IMR-90 (cell line): ENCODE measurements around the gene CEMP1. TPM values are rescaled to one million over a fixed set of nuclear protein-coding genes. Genes with fewer than 3 reads are reported as not detected.

ENCODE experiments used
- ATAC-seq: fragments of 200-7000 bp; cut with Tn5 transposase; 2 replicates; pipeline ENCODE4 v1.9.1; 2020; ENCODE audit warnings: low read depth, mild to moderate bottlenecking, moderate library complexity
- BruUV-seq: library from RNA; stranded (reverse); fragments of 400-500 nt; replicated peaks from 2 replicates; lab custom pipeline; 2021; lab: Mats Ljungman, UMichigan
- CTCF ChIA-PET: fragments of 300-600 bp; formaldehyde crosslinking; extraction: SDS; loops from one replicate; lab custom pipeline; 2021; ENCODE audit warnings: antibody characterized with exemption; lab: Yijun Ruan, JAX
- POLR2A ChIA-PET: fragments of 300-600 bp; sonication (Branson Sonifier 250); formaldehyde crosslinking; loops from one replicate; lab custom pipeline; 2022; ENCODE audit warnings: antibody characterized with exemption; ENCODE audit not compliant: unreplicated experiment; lab: Charles Lee
- DNase-seq: peaks from one replicate; pipeline ENCODE4 v3.0.0; 2013
- H2AFZ ChIP-seq: replicated peaks from 2 replicates; pipeline ENCODE3; 2013; ENCODE audit warnings: low read length, mild to moderate bottlenecking; ENCODE audit not compliant: poor library complexity
- H2AK5ac ChIP-seq: 2 replicates; pipeline ENCODE4 v1.6.1; 2013; ENCODE audit warnings: low read depth, low read length, inconsistent platforms
- H2AK9ac ChIP-seq: replicated peaks from 2 replicates; pipeline ENCODE3; 2013; ENCODE audit warnings: mild to moderate bottlenecking, low read depth, low read length, moderate library complexity; ENCODE audit not compliant: poor library complexity
- H2BK120ac ChIP-seq: 2 replicates; pipeline ENCODE4 v1.6.1; 2013; ENCODE audit warnings: low read depth, low read length, inconsistent platforms
- H2BK15ac ChIP-seq: 3 replicates; pipeline ENCODE4 v1.6.1; 2013; ENCODE audit warnings: low read depth, low read length, inconsistent platforms
- H2BK20ac ChIP-seq: 2 replicates; pipeline ENCODE4 v1.6.1; 2013; ENCODE audit warnings: low read depth, mild to moderate bottlenecking, inconsistent platforms, low read length, moderate library complexity
- H2BK5ac ChIP-seq: 2 replicates; pipeline ENCODE4 v1.6.1; 2013; ENCODE audit warnings: mild to moderate bottlenecking, low read depth, low read length, inconsistent platforms; ENCODE audit not compliant: poor library complexity, severe bottlenecking
- H3K14ac ChIP-seq: replicated peaks from 2 replicates; pipeline ENCODE4 v1.6.1; 2013; ENCODE audit warnings: low read depth, low read length, inconsistent platforms
- H3K18ac ChIP-seq: 2 replicates; pipeline ENCODE4 v1.6.1; 2013; ENCODE audit warnings: low read depth, low read length, control low read depth
- H3K23ac ChIP-seq: 2 replicates; pipeline ENCODE4 v1.6.1; 2013; ENCODE audit warnings: low read depth, low read length, inconsistent platforms
- H3K27ac ChIP-seq: 2 replicates; pipeline ENCODE4 v1.5.1; 2013; ENCODE audit warnings: mild to moderate bottlenecking, control low read depth, low read length; ENCODE audit not compliant: insufficient read depth
- H3K27me3 ChIP-seq: 2 replicates; pipeline ENCODE4 v1.6.1; 2013; ENCODE audit warnings: low read length; ENCODE audit not compliant: control insufficient read depth, insufficient read depth
- H3K36me3 ChIP-seq: 2 replicates; pipeline ENCODE4 v1.6.1; 2013; ENCODE audit warnings: low read length, mixed read lengths; ENCODE audit not compliant: control insufficient read depth, insufficient read depth
- H3K4ac ChIP-seq: 2 replicates; pipeline ENCODE4 v1.6.1; 2013; ENCODE audit warnings: low read depth, low read length, inconsistent platforms
- H3K4me1 ChIP-seq: 2 replicates; pipeline ENCODE4 v1.6.1; 2013; ENCODE audit warnings: low read length, mixed read lengths; ENCODE audit not compliant: control insufficient read depth, insufficient read depth
- H3K4me2 ChIP-seq: 2 replicates; pipeline ENCODE4 v1.6.1; 2013; ENCODE audit warnings: low read depth, mild to moderate bottlenecking, control low read depth, low read length, moderate library complexity
- H3K4me3 ChIP-seq: 2 replicates; pipeline ENCODE4 v1.5.1; 2013; ENCODE audit warnings: low read depth, mild to moderate bottlenecking, control low read depth, low read length, moderate library complexity; ENCODE audit not compliant: insufficient read depth
- H3K56ac ChIP-seq: 2 replicates; pipeline ENCODE4 v1.6.1; 2013; ENCODE audit warnings: low read length, inconsistent platforms; ENCODE audit not compliant: insufficient read depth; ENCODE audit errors: extremely low read depth
- H3K79me1 ChIP-seq, 2 experiments: 2 replicates each; pipeline ENCODE4 v1.6.1; 2013; ENCODE audit warnings: low read length in 2 of 2, inconsistent platforms in 1 of 2, low read depth in 1 of 2
- H3K9ac ChIP-seq: 2 replicates; pipeline ENCODE4 v1.6.1; 2013; ENCODE audit warnings: low read depth, low read length, control low read depth
- H3K9me1 ChIP-seq: 2 replicates; pipeline ENCODE4 v1.6.1; 2013; ENCODE audit warnings: low read length, inconsistent platforms; ENCODE audit not compliant: insufficient read depth
- H3K9me3 ChIP-seq: 2 replicates; pipeline ENCODE4 v1.6.1; 2013; ENCODE audit warnings: low read length; ENCODE audit not compliant: control insufficient read depth, insufficient read depth
- H4K20me1 ChIP-seq: 2 replicates; pipeline ENCODE4 v1.6.1; 2013; ENCODE audit warnings: low read length, inconsistent platforms; ENCODE audit not compliant: insufficient read depth
- H4K5ac ChIP-seq: 2 replicates; pipeline ENCODE4 v1.6.1; 2013; ENCODE audit warnings: mild to moderate bottlenecking, low read depth, low read length, control low read depth
- H4K8ac ChIP-seq, 2 experiments: 2 replicates each; pipeline ENCODE4 v1.6.1; 2013; ENCODE audit warnings: low read depth in 2 of 2, low read length in 2 of 2, control low read depth in 1 of 2, inconsistent platforms in 1 of 2
- H4K91ac ChIP-seq: 2 replicates; pipeline ENCODE4 v1.6.1; 2013; ENCODE audit warnings: low read depth, low read length, inconsistent platforms; ENCODE audit not compliant: insufficient read depth
- BHLHE40 ChIP-seq: fragments of 150-350 bp; IDR thresholded peaks from 2 replicates; pipeline ENCODE4 v1.6.1; 2016; ENCODE audit warnings: mild to moderate bottlenecking, low read depth, low read length
- CHD1 ChIP-seq: IDR thresholded peaks from 2 replicates; pipeline ENCODE4 v1.6.1; 2012; ENCODE audit warnings: low read depth, low read length, improper control_type of control experiment
- FOS ChIP-seq: fragments of 150-350 bp; IDR thresholded peaks from 2 replicates; pipeline ENCODE4 v1.6.1; 2016; ENCODE audit warnings: low read depth, low read length
- MAFK ChIP-seq: IDR thresholded peaks from 2 replicates; pipeline ENCODE4 v1.6.1; 2012; ENCODE audit warnings: low read depth, low read length, improper control_type of control experiment
- MAZ ChIP-seq: IDR thresholded peaks from 2 replicates; pipeline ENCODE4 v1.6.1; 2012; ENCODE audit warnings: low read depth, mild to moderate bottlenecking, low read length, improper control_type of control experiment, moderate library complexity, borderline replicate concordance
- MXI1 ChIP-seq: IDR thresholded peaks from 2 replicates; pipeline ENCODE4 v1.6.1; 2012; ENCODE audit warnings: low read depth, mild to moderate bottlenecking, low read length, moderate library complexity, borderline replicate concordance
- POLR2A ChIP-seq: IDR thresholded peaks from 2 replicates; pipeline ENCODE4 v1.6.1; 2012; ENCODE audit warnings: mild to moderate bottlenecking, low read depth, low read length
- RCOR1 ChIP-seq: IDR thresholded peaks from 2 replicates; pipeline ENCODE4 v1.6.1; 2012; ENCODE audit warnings: mild to moderate bottlenecking, low read length, improper control_type of control experiment; ENCODE audit not compliant: insufficient replicate concordance
- RFX5 ChIP-seq: IDR thresholded peaks from 2 replicates; pipeline ENCODE4 v1.8.0; 2012; ENCODE audit warnings: low read depth, mild to moderate bottlenecking, low read length, moderate library complexity
- SMC3 ChIP-seq: fragments of 150-350 bp; IDR thresholded peaks from 2 replicates; pipeline ENCODE4 v1.6.1; 2016; ENCODE audit warnings: low read depth, mild to moderate bottlenecking, antibody characterized with exemption, low read length, moderate library complexity
- WGBS, 2 experiments: methylation state at CpG; one replicate each; pipeline versions ENCODE4 v1.1.5 to v1.1.7; 2013; ENCODE audit warnings: missing lambda C conversion rate in 2 of 2; ENCODE audit not compliant: insufficient read length in 1 of 2; ENCODE audit errors: extremely low coverage in 2 of 2; 5-methylcytosine and 5-hydroxymethylcytosine counted together
- dilution Hi-C: fragments of 300-500 bp; cut with HindIII; formaldehyde crosslinking; loops from one replicate; pipeline ENCODE4 v1.14.3; 2018; ENCODE audit warnings: low sequenced_read_pairs; ENCODE audit not compliant: unreplicated experiment
- in situ Hi-C: fragments of 300-500 bp; cut with MboI; formaldehyde crosslinking; loops from 3 replicates; pipeline ENCODE4 v1.14.3; 2019; ENCODE audit warnings: low sequenced_read_pairs, inconsistent platforms, mixed read lengths
- intact Hi-C: fragments of 100-400 bp; cut with micrococcal nuclease; formaldehyde crosslinking; loops from 2 replicates; pipeline ENCODE4 v1.10.0; 2022
- polyA plus RNA-seq, 3 experiments: library from polyadenylated mRNA; depleted of rRNA; stranded (reverse); fragments of >200 nt; gene quantifications; 2 replicates each; pipeline ENCODE4 v1.2.3, GENCODE V29; 2012; ENCODE audit warnings: low replicate concordance in 1 of 3
- total RNA-seq: library from RNA; depleted of rRNA; stranded (reverse); fragments of >200 nt; gene quantifications from 2 replicates; pipeline ENCODE4 v1.2.3, GENCODE V29; 2012
- TF ChIP-seq, protein P1 (sequence below): conservative IDR thresholded peaks from 2 replicates; pipeline ENCODE4 v1.5.1; 2012; ENCODE audit warnings: mild to moderate bottlenecking, low read depth, low read length, improper control_type of control experiment
- TF ChIP-seq, protein P2 (sequence below): fragments of 150-350 bp; IDR thresholded peaks from 2 replicates; pipeline ENCODE4 v1.6.1; 2016; ENCODE audit warnings: low read depth, mild to moderate bottlenecking, low read length, moderate library complexity, borderline replicate concordance
- TF ChIP-seq, protein P3 (sequence below): fragments of 150-350 bp; IDR thresholded peaks from 2 replicates; pipeline ENCODE4 v1.6.1; 2017; ENCODE audit warnings: mild to moderate bottlenecking, antibody characterized with exemption, low read length, low read depth

The CEMP1 gene
- total and polyA plus RNA-seq, 2 of the 4 experiments (the other 2 are of a cell fraction): not detected

DNA sequence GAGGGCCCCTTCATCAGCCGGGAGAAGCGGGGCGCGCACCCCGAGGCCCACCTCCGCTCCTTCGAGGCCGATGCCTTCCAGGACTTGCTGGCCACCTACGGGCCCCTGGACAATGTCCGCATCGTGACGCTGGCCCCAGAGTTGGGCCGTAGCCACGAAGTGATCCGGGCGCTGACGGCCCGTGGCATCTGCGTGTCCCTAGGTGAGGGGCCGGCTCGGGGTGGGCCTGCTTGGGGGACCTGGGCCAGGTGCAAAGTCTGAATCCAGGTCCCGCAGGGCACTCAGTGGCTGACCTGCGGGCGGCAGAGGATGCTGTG, 3.5 kb downstream of the CEMP1 start:
- Histone ChIP-seq H2AK5ac (no peak overlapping the region), H4K20me1 (no peaks in the 10 kb centered on the region; the same call in none of the 2 replicates), H3K4me2 (no peak overlapping the region), H3K4me1 (peaks cover 7% of the 10 kb centered on the region), H2BK20ac (no peak overlapping the region), H4K8ac (no peak overlapping the region), H3K14ac (no peak overlapping the region), H4K91ac (no peak overlapping the region), H3K36me3 (peaks cover 57% of the 10 kb centered on the region), H2BK120ac (no peak overlapping the region), H2AK9ac (no peak overlapping the region), H3K9me1 (no peaks in the 10 kb centered on the region), H3K9ac (no peak overlapping the region), H3K27ac (no peak overlapping the region), H3K9me3 (no peaks in the 10 kb centered on the region), H3K27me3 (no peaks in the 10 kb centered on the region), H2BK5ac (no peak overlapping the region), H4K5ac (no peak overlapping the region), H3K4ac (no peak overlapping the region), H3K56ac (no peak overlapping the region), H3K79me1 (peaks cover 10 to 43% of the 10 kb centered on the region in 2 experiments), H3K23ac (no peak overlapping the region), H3K4me3 (no peak overlapping the region), H2BK15ac (no peak overlapping the region), H2AFZ (no peak overlapping the region), H3K18ac (no peak overlapping the region)
- POLR2A ChIA-PET: no interaction called here
- DNase-seq (no peak), ATAC-seq (no peak)
- no TSS peak for BruUV-seq
- CTCF ChIA-PET: no interaction called here
- intact Hi-C loops: no loop called here
- in situ Hi-C loops: no loop called here
- TF ChIP-seq, protein P1, sequence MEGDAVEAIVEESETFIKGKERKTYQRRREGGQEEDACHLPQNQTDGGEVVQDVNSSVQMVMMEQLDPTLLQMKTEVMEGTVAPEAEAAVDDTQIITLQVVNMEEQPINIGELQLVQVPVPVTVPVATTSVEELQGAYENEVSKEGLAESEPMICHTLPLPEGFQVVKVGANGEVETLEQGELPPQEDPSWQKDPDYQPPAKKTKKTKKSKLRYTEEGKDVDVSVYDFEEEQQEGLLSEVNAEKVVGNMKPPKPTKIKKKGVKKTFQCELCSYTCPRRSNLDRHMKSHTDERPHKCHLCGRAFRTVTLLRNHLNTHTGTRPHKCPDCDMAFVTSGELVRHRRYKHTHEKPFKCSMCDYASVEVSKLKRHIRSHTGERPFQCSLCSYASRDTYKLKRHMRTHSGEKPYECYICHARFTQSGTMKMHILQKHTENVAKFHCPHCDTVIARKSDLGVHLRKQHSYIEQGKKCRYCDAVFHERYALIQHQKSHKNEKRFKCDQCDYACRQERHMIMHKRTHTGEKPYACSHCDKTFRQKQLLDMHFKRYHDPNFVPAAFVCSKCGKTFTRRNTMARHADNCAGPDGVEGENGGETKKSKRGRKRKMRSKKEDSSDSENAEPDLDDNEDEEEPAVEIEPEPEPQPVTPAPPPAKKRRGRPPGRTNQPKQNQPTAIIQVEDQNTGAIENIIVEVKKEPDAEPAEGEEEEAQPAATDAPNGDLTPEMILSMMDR: no peak
- TF ChIP-seq RCOR1: no peak
- no peak for TF ChIP-seq RFX5
- TF ChIP-seq CHD1: no peak
- TF ChIP-seq, protein P2, sequence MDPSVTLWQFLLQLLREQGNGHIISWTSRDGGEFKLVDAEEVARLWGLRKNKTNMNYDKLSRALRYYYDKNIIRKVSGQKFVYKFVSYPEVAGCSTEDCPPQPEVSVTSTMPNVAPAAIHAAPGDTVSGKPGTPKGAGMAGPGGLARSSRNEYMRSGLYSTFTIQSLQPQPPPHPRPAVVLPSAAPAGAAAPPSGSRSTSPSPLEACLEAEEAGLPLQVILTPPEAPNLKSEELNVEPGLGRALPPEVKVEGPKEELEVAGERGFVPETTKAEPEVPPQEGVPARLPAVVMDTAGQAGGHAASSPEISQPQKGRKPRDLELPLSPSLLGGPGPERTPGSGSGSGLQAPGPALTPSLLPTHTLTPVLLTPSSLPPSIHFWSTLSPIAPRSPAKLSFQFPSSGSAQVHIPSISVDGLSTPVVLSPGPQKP: no peak
- no peak for TF ChIP-seq POLR2A
- TF ChIP-seq BHLHE40: no peak
- TF ChIP-seq MXI1: no peak
- no peak for TF ChIP-seq MAZ
- no peak for TF ChIP-seq MAFK
- no peak for TF ChIP-seq FOS
- TF ChIP-seq SMC3: no peak
- TF ChIP-seq, protein P3, sequence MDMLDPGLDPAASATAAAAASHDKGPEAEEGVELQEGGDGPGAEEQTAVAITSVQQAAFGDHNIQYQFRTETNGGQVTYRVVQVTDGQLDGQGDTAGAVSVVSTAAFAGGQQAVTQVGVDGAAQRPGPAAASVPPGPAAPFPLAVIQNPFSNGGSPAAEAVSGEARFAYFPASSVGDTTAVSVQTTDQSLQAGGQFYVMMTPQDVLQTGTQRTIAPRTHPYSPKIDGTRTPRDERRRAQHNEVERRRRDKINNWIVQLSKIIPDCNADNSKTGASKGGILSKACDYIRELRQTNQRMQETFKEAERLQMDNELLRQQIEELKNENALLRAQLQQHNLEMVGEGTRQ: no peak
- dilution Hi-C loops: no loop called here
- WGBS, 2 experiments: 100% methylated on average over 2 of the region's 24 CpGs; no CpG with 5 or more reads in 1 of the 2 experiments
